SK-N-SH treated with all-trans-retinoic acid at 6 μM for 48 hours (cell line): ENCODE data around the gene HOXA6.

Source experiments
- ATAC-seq: fragments of 200-7000 bp; cut with Tn5 transposase; 3 replicates; pipeline ENCODE4 v1.9.1; 2020; ENCODE audit warnings: mild to moderate bottlenecking, moderate library complexity
- ARNTL ChIP-seq: fragments of 450-650 bp; formaldehyde crosslinking; IDR thresholded peaks from 2 replicates; pipeline ENCODE4 v1.5.0; 2020; ENCODE audit warnings: low read depth, mild to moderate bottlenecking, moderate library complexity, borderline replicate concordance
- BACH2 ChIP-seq: fragments of 250-450 bp; sonication (Bioruptor Pico); IDR thresholded peaks from 2 replicates; pipeline ENCODE4 v1.9.0; 2021; ENCODE audit warnings: mild to moderate bottlenecking, borderline replicate concordance
- CREB5 ChIP-seq: fragments of 250-450 bp; sonication (Bioruptor Pico); IDR thresholded peaks from 2 replicates; pipeline ENCODE4 v1.5.1; 2020; ENCODE audit warnings: low read depth, mild to moderate bottlenecking, moderate library complexity
- CSDC2 ChIP-seq: fragments of 250-450 bp; sonication (Bioruptor Pico); IDR thresholded peaks from 2 replicates; pipeline ENCODE4 v1.5.0; 2020; ENCODE audit warnings: mild to moderate bottlenecking, moderate library complexity
- CSRNP3 ChIP-seq: fragments of 250-450 bp; sonication (Bioruptor Pico); IDR thresholded peaks from 2 replicates; pipeline ENCODE4 v1.5.1; 2021; ENCODE audit warnings: mild to moderate bottlenecking, moderate library complexity
- ESRRG ChIP-seq: fragments of 250-450 bp; sonication (Bioruptor Pico); IDR thresholded peaks from 2 replicates; pipeline ENCODE4 v1.6.1; 2021; ENCODE audit warnings: mild to moderate bottlenecking
- ISL1 ChIP-seq: fragments of 250-450 bp; sonication (Bioruptor Pico); IDR thresholded peaks from 2 replicates; pipeline ENCODE4 v2.1.2; 2022; ENCODE audit warnings: mild to moderate bottlenecking, moderate library complexity
- OSR1 ChIP-seq: fragments of 250-450 bp; sonication (Bioruptor Pico); IDR thresholded peaks from 2 replicates; pipeline ENCODE4 v1.8.0; 2022; ENCODE audit warnings: moderate library complexity, mild to moderate bottlenecking, inconsistent platforms
- PATZ1 ChIP-seq: fragments of 250-450 bp; sonication (Bioruptor Pico); IDR thresholded peaks from 2 replicates; pipeline ENCODE4 v1.8.0; 2020; ENCODE audit warnings: mild to moderate bottlenecking, moderate library complexity, borderline replicate concordance
- POU6F1 ChIP-seq: fragments of 250-450 bp; sonication (Bioruptor Pico); IDR thresholded peaks from 2 replicates; pipeline ENCODE4 v1.8.0; 2021; ENCODE audit warnings: low read depth, mild to moderate bottlenecking, moderate library complexity, borderline replicate concordance
- RARB ChIP-seq: fragments of 250-450 bp; sonication (Bioruptor Pico); IDR thresholded peaks from 2 replicates; pipeline ENCODE4 v1.8.0; 2021; ENCODE audit warnings: mild to moderate bottlenecking, moderate library complexity
- TOX ChIP-seq: fragments of 250-450 bp; sonication (Bioruptor Pico); IDR thresholded peaks from 2 replicates; pipeline ENCODE4 v1.8.0; 2021; ENCODE audit warnings: mild to moderate bottlenecking, moderate library complexity, borderline replicate concordance
- TSHZ2 ChIP-seq: fragments of 250-450 bp; sonication (Bioruptor Pico); IDR thresholded peaks from 2 replicates; pipeline ENCODE4 v1.5.0; 2020; ENCODE audit warnings: mild to moderate bottlenecking, moderate library complexity
- ZFP3 ChIP-seq: fragments of 250-450 bp; sonication (Bioruptor Pico); IDR thresholded peaks from 2 replicates; pipeline ENCODE4 v1.5.0; 2020; ENCODE audit warnings: mild to moderate bottlenecking, moderate library complexity
- ZNF565 ChIP-seq: fragments of 450-650 bp; formaldehyde crosslinking; conservative IDR thresholded peaks from 2 replicates; pipeline ENCODE4 v1.5.0; 2020; ENCODE audit warnings: low read depth, mild to moderate bottlenecking, moderate library complexity
- ZNF70 ChIP-seq: fragments of 450-650 bp; formaldehyde crosslinking; IDR thresholded peaks from 2 replicates; pipeline ENCODE4 v1.5.0; 2020; ENCODE audit warnings: mild to moderate bottlenecking, moderate library complexity
- ZNF8 ChIP-seq: fragments of 450-650 bp; formaldehyde crosslinking; IDR thresholded peaks from 2 replicates; pipeline ENCODE4 v1.5.0; 2020; ENCODE audit warnings: mild to moderate bottlenecking, moderate library complexity

The HOXA6 gene

DNA sequence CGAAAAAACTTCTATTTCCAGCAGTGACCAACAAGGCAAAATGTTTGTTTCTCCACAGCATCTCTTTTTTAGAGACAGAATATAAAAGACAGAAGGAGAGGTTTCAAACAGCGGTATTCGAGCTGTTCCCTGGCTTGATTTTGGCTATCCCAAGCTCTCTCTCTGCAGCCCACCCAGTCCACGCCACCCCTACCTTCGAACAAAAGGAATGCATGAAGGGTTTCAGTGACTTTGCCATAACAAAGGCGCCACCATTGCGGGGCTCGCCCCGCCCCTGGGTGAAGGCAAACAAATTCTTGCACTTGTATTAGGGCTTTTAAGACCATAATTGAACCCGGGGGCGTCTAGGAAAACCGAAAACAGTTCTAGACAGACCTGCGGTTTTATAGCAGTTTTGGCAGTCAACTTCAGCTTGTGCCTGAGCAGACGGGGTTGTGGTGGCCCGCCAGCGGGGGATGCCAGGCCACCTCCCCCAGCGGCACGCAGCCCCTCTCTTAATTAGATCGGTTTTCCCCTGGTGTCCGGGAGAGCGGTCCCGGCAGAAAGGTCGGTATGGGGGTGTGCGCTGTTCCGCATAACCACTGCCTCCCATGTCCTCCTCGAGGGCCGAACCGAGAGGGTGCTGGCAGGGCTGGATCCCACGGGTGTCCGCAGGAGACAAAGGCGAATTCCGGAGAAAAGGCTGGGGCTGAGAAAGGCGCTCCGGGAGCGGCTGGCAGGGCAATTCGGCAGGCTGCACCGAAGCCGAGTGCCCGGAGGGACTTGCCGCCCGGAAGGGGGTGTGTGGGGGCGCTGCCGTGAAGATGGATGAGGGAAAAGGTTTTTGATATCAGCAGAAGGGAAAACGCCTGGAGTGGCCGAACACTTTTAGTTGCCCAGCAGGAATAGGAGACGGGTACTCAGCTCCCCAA, 40.2 kb upstream of the HOXA6 start:
- TF ChIP-seq BACH2 (no peak), CSDC2 (CRISPR knock-in tag) (no peak), ZFP3 (CRISPR knock-in tag) (no peak), POU6F1 (CRISPR knock-in tag) (no peak), OSR1 (CRISPR knock-in tag) (no peak), ZNF565 (no peak), CSRNP3 (CRISPR knock-in tag) (no peak)
- TF ChIP-seq, all 23 proteins: peak for 0
- no peak for ATAC-seq

DNA sequence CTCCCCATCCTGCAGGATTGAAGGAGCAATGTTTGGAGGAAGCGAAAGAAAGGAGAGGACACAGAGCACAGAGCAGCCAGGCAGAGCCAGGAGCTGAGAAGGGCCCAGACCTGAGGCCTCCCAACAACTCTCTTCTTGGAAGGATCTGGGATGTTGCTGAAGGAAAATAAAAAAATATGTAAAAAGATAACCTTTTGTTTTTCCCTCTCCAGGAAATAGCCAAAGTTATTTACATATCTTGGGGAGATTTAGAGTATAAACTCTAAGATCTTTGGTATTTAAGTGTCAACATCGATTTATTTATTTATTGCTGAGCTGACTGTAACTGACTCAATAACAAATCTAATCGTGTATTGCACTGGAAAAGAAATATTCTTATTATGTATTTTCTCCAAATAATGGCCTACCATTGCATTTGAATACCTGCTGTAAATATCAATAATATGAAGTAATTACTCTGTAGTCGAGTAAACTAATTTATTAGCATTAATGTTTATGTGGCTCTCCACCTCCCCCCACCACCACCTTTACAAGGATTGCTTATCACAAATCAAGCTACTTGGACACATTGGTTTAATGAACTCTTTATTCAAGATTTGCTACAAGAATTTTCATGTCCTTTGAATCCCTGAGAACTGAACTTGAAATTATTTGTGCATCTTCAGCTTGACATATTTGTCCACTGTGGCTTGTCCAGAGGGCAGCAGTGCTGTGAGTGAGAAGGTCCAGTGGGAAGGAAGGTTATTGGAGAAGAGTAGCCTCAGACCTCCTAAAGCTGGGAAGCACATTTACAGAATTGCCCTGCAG, 39.3 kb upstream of the HOXA6 start:
- TF ChIP-seq TSHZ2 (CRISPR knock-in tag), result no peak
- TF ChIP-seq CREB5 (CRISPR knock-in tag), result no peak
- TF ChIP-seq ARNTL (CRISPR knock-in tag), result no peak
- TF ChIP-seq ISL1, result no peak
- no peak for TF ChIP-seq ESRRG (CRISPR knock-in tag)
- TF ChIP-seq CSRNP3 (CRISPR knock-in tag), result no peak
- TF ChIP-seq OSR1 (CRISPR knock-in tag), result no peak
- TF ChIP-seq PATZ1 (CRISPR knock-in tag), result no peak
- TF ChIP-seq, all 23 proteins: peak for 0
- ATAC-seq, result no peak

- 0 out of 3 replicates have a peak, but pooled peaks have one; percentile 2 for ATAC-seq
- TF ChIP-seq ZFP3 (CRISPR knock-in tag), result no peak
- no peak for TF ChIP-seq TSHZ2 (CRISPR knock-in tag)
- no peak for TF ChIP-seq TOX (CRISPR knock-in tag)
- no peak for TF ChIP-seq ZNF8 (CRISPR knock-in tag)
- TF ChIP-seq POU6F1 (CRISPR knock-in tag), result no peak
- no peak for TF ChIP-seq ZNF70 (CRISPR knock-in tag)
- TF ChIP-seq ZNF565, result no peak
- TF ChIP-seq RARB (CRISPR knock-in tag), result no peak
Observed at GRCh38 chr7:27185854-27186667, 38.5 kb upstream of the HOXA6 start.
